HG03469 (cell line): ENCODE data around the gene FAM169A.
A peak's percentile ranks its signal among the peaks of the same experiment; 100 is the strongest.
"Not testable (repeated sequence)": the region's sequence is repeated elsewhere in the genome, so short reads cannot be mapped to it uniquely, and the experiment has no call there.

Source experiments
- ATAC-seq: cut with Tn5 transposase; IDR thresholded peaks from one replicate; pipeline ENCODE4 v1.9.1; 2021; ENCODE audit warnings: mild to moderate bottlenecking, moderate library complexity, moderate number of reproducible peaks; ENCODE audit not compliant: unreplicated experiment

The FAM169A gene

DNA sequence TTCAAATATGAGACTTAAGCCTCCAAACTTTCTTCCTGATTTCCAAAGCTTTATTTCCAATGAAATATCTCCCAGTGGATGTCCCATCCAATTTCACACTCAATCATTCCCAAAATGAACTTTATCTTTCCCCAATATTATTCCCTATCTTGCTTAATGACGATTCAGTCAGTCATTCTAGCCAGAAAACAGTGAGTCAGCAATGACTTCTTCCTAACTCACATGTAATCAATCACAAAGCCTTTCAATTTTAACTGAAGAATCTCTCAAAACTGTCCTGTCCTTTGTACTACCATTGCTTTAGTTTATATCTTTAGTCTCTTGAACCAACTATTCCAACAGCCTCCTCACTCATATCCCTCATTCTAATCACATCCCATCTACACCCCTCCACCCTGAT, 64.2 kb downstream of the FAM169A start:
- no peak for ATAC-seq

DNA sequence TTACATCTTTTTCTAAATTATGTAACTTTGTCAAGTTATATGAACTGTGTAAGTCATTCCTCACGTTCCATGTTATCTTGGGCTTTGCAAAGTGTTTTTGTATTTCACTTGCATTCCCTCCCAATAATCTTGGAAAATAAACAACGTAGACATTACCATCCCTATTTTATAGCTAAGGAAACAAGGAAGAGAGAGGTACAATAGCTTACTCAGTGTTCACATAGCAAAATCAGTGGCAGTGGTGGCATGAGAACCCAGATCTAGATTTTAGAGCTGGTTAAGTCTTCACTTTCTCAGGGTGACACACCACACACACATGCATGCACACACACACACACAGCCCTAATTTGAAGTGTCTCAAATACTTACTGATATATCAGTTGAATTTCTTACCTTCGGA, 65.0 kb downstream of the FAM169A start:
- no peak for ATAC-seq

DNA sequence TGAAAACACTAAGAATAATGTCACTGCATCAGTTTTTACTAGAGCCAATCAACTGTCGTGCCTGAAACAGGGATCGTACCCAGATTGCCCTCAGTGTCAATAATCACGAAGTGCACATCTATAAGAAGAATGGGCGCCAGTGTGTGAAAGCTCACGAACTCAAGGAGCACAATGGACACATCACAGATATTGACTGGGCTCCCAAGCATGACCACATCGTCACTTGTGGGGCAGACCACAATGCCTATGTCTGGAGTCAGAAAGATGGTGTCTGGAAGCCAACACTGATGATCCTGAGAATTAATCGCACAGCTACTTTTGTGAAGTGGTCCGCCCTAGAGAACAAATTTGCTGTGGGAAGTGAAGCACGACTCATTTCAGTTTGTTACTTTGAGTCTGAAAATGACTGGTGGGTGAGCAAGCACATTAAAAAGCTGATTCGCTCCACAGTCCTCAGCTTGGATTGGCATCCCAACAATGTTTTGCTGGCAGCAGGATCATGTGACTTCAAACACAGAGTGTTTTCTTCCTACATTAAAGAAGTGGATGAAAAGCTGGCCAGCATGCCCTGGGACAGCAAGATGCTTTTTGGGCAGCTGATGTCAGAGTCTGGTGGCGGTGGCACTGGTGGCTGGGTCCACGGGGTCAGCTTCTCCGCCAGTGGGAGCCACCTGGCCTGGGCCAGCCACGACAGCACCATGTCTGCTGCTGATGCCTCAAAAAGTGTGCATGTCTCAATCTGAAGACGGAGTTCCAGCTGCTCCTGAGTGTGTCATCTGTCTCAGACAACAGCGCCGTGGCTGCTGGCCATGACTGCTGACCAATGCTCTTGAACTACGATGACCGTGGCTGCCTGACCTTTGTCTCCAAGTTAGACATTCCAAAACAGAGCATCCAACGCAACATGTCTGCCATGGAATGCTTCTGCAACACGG, 66.9 kb downstream of the FAM169A start:
- no peak for ATAC-seq

DNA sequence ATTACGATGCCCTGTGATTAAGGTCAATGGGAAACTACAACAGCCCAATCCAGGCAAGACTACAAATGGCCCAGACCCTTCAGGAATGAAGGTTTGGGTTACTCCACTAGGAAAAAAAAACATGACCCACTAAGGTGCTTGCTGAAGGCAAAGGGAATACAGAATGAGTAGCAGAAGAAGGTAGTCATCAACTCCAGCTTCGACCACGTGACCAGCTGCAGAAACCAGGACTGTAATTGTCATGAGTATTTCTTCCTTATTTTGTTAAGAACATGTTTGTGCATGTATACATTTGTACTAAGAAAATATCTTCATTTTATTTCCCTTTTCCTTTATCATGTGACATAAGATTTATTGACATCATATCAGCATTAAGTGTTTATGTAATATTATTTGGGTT, 74.5 kb downstream of the FAM169A start:
- not testable (repeated sequence) for ATAC-seq

DNA sequence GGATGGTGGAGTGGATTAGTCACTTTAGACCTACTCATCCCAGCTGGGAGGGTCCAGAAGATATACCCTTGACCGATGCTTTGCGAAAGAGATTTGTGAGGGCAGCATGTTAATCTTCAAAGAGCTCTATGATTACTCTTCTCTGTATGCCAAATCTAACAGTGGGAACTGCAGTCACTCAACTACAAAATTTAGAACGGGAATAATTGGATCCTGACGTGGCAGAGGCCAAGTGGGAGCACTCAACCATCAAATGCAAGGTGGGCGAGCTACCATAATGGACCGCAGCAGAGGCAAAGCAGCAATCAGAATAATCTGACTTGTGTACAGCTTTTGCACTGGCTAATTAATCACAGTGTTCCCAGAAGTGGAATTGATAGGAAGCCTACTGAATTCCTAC, 78.8 kb downstream of the FAM169A start:
- ATAC-seq = no peak

DNA sequence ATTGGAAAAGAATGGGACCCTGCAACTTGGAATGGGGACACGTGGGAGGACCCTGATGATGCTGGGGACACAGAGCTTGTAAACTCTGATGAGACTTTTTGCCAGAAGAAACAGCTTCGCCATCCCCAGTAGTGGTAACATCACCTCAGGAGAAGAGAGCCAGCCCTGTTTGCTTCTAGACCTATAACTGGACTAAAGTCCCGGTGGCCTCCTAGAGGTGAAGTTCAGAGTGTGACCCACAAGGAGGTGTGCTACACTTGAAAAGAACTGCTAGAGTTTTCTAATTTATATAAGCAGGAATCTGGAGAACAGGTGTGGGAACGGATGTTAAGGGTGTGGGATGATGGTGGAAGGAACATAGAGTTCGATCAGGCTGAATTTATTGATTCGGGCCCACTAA, 79.3 kb downstream of the FAM169A start:
- no peak for ATAC-seq

DNA sequence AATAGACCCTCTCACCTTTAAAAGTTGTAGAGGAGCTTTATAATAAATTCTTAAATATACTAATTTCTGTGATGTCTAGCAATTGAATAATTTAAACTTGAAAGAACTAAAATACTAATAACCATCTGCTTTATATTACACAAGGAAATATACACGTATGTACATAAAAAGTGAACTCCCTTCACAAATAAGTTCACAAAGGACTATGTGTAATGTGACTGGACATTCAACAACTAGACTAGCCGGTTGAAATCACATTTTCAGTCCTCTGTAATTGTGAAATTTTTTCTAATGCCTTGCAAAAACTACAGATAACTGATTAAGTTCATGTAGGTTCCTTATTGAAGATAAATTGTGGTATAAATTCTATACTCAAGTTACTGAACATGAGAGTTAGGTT, 87.6 kb downstream of the FAM169A start:
- ATAC-seq = no peak

DNA sequence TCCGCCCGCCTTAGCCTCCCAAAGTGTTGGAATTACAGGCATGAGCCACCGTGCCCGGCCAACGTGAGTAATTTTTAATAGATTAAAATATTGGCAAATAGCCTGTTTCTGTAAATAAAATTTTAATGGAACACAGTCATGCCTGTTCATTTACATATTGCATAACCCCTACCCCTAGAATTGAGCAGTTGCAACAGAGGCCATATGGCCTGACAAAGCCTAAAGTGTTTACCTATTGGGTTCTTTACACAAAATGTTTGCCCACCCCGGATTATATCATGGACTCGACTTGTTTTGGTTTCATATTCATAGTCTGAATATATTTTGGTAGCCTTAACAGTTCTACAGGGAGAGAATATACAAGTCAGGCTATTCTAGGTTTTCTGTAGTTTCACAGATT, 93.8 kb downstream of the FAM169A start:
- no peak for ATAC-seq

DNA sequence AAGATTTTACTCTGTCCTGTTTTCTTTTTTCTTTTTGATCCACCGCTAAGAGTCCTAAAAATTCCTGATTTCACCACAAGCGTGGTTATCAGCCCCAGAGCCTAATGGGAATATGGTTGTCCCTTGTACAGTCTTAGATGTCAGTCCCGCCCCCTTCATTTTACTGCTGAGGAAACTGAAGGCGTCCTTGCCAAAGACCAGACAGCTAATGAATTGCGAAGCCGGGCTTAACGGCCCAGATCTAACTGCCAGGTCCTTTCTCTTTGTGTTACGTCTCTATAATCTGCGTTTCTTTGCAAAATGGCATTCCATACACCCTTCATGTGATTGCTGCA, 98.6 kb downstream of the FAM169A start:
- ATAC-seq = no peak

DNA sequence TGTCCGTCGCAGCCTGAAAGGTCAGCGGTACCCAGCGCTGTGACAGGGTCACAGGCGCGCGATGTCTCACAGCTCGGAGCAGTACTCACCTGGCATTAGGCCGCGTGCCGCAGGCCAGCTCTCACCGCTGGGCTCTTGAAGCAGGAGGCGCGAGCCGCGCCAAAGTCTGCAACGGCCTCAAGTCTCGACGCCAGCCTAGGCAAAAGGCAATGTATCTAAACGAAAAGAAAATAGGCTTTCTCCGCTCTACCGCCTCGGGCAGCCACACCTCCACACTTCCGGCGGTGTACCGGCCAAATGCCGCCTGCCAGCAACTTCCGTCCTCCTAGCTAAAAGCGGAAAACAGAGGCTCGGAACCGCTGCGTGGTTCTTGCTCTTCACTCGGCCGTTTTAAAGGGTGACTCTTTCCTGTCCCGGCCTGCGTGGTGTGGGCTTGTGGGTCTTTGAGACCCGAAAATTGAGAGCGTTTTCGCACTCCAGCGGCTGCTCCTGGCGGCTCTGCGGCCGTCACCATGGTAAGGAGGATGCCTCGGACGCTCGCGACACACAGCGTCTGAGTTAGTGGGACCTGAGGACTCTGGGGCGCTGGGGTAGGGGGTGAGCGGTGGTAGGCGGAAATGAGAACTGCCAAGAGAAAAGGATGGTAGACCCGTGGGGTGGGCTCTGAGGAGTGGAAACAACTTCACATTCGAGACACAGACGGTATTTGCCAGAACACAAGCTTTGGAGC, 99.2 kb downstream of the FAM169A start, which contains the start of the genes GFM2 and NSA2:
GFM2 (minus strand) TSS at position 269 of the 730 bp plus-strand sequence. CDS start 3,375 bp downstream, outside the sequence.
NSA2 (plus strand) TSS at position 401 of the 730 bp plus-strand sequence; CDS start at position 513, 112 bp downstream.
- ATAC-seq = peak; percentile 81

DNA sequence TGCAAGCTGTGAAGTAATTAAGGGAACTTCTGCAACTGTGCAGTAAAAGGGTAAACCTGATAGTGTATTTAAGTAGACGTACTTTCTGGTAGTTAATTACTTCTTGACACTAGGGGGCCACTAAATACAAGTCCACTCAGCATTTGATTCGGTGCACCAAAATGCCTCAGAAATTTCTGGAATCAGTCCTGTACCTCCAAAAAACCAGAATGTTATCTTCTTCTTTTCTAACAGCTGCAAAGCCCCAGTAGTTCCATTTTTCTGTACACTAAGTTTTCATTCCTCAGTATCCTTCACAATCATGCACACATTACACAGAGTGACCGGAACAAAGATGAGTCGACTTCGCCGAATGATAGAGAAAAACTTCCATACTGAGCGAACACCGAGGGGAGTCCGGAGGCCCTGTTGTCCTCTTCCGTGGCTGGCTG, 99.8 kb downstream of the FAM169A start:
- peak; percentile 22 for ATAC-seq

DNA sequence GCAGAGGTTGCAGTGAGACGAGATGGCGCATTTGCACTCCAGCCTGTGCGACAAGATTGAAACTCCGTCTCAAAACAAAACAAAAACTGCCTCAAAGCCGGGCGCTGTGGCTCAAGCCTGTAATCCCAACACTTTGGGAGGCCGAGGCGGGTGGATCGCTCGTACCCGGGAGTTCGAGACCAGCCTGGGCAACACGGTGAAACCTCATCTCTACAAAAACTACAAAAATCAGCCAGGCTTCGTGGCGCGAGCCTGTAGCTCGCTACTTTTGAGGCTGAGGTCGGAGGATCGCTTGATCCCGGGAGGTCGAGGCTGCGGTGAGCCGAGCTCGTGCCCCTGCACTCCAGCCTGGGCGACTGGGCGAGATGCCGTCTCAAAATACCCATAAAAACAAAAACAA, 100.3 kb downstream of the FAM169A start:
- ATAC-seq = no peak

DNA sequence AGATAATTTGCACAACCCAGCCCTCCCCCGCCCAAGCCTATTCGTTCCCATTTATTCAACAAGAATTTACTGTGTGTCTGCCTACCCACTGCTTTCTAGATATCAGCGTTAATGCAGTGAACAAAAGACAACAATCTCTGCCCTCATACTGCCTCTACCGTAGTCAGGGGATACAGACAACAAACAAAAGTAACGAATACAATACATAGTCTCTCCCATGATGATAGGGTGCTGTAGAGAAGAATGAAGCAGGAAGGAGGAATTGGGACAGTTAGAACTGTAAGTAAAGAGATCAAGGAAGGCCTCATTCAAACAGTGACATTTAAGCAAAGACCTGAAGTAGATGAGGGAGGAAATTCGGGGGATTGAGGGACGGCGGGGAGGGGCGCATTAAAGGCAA, 101.0 kb downstream of the FAM169A start:
- no peak for ATAC-seq

DNA sequence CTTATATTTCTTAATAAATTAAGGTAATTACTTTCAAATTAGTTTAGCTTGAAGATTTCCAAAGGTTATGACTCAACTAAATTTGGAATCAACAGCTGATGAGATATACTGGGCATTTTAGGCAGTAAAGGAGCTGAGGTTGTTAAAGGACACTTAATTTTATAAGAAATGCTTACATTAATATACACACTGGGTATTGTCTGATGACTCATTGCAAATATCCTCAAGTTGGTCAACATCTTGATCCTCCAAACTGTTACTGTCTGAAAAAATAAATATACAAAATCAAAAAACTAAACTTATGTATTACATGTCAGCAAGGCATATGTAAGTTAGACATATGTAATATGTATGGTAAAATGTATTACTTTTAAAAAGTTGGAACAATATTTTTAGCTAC, 102.7 kb downstream of the FAM169A start:
- ATAC-seq = no peak

DNA sequence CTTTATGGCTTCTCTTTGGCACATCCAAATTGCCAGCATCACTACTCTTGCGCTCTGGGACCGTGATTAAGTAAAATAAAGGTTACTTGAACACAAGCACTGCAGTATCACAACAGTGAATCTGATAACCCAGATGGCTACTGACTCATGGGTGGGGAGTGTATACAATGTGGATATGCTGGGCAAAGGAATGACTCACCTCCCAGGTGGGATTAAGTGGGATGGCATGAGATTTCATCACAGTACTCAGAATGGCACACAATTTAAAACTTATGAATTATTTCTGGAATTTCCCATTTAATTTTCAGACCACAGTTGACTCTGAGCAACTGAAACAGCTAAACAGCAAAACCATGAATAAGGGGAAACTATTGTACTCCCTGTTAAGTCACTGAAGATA, 103.6 kb downstream of the FAM169A start:
- ATAC-seq = no peak

DNA sequence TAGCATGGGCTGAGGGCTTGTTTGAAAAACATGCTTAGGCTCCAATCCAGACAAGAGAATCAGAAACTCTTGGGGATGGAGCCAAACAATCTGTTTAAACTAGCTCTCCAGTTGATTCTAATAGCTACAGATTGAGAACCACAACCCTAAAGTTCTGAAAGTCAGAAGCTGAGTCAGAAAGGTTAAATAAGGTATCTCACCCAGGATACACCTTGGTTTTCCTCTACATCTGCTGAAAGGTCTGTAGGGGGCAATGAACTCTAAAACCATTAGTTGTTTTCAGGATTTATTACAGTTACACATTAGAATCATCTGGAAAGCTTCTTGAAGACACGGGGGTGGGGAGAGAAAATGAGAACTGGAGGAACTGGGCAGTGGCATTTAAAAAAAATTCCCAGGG, 104.9 kb downstream of the FAM169A start:
- no peak for ATAC-seq

DNA sequence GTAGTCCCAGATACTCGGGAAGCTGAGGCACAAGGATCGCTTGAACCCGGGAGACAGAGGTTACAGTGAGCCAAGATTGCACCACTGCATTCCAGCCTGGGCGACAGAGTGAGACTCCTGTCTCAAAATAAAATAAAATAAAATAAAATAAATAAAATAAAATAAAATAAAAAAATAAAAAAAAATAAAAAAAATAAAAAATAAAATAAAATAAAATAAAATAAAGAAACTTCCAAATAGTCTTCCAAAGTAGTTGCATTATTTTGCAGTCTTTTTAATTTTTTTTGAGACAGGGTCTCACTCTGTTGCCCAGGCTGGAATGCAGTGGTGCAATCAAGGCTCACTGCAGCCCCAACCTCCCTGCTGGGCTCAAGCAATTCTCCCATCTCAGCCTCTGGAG, 117.4 kb downstream of the FAM169A start:
- not testable (repeated sequence) for ATAC-seq

DNA sequence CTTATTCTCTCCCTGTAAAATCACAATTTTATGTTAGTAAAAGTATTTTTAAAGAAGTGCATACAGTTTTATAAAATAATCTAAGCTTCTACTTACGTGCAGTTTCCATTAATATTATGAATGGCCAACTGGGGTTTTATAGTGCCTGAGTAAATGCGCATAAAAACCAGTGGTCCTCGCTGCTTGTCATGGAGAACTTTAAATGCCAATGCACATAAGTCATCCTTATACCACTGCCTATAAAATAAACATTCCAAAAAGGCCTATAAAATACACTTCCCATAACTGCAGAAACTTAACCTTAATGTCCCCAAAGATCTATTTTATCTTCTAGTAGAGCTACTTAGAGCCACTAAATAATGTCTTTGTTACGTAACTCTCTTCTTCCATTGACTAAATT, 127.8 kb downstream of the FAM169A start:
- ATAC-seq = no peak

DNA sequence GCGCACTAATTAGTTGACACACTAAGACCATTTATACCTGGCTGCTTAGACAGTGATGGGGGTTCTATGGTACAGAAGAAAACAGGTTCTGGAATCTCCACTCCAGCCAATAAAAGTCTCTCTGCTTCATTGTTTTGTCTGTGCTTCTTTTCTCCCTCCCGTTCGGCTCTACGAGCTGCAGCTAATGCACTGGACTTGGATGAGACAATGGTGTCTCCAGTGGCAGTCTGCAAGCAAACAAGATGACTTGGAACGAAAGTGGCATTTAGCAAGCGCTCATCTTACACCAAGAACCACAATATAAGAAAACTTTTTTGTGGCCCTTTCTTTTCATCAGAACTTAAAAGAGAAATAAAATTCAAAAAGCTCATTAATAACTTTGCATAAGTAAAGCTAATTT, 129.4 kb downstream of the FAM169A start:
- no peak for ATAC-seq
